HG03457 (cell line): ENCODE measurements around the gene TMEM35A.
"Not testable (repeated sequence)": the region's sequence is repeated elsewhere in the genome, so short reads cannot be mapped to it uniquely, and the experiment has no call there.

Experiments
- ATAC-seq: cut with Tn5 transposase; IDR thresholded peaks from one replicate; pipeline ENCODE4 v1.9.1; 2021; ENCODE audit warnings: moderate number of reproducible peaks; ENCODE audit not compliant: unreplicated experiment

The TMEM35A gene

DNA sequence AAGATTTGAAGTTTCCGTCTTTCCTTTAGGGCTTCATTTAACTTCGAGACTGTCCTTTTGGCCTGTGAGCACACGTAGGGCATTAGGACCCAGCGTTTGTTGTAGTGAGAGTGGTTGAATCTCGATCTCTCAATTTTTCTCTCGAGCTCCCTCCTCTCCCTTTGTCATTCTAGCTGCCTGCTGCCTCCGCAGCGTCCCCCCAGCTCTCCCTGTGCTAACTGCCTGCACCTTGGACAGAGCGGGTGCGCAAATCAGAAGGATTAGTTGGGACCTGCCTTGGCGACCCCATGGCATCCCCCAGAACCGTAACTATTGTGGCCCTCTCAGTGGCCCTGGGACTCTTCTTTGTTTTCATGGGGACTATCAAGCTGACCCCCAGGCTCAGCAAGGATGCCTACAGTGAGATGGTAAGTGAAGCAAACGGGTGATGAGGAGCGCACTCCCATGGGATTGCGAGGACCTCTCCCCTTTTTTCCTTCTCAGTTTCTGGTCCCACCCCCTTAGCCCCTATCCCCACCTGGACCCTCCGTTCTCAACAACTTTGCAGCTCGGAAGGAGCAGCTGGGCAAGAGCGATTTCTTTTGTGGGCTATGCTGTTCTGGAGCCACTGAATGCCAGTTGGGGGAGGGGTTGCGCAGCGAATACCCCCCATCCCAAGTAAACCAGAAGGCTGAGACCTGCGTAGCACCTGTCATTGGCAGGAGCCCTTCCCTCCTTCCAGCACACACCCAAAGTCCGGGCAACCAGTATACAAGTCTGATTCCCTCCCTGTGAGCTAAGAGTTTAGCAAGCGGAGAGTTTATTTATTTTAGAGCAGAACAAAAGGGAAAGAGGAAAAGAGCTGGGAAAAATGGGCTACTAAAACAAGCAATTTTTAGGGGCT is at the start of gene TMEM35A:
TMEM35A (plus strand) TSS at position 164 of the 883 bp plus-strand sequence; CDS start at position 288, 124 bp downstream.
- ATAC-seq: no peak

- ATAC-seq: no peak
These were observed 49.0 kb upstream of the TMEM35A start for GRCh38 chrX:101029665-101030064.

DNA sequence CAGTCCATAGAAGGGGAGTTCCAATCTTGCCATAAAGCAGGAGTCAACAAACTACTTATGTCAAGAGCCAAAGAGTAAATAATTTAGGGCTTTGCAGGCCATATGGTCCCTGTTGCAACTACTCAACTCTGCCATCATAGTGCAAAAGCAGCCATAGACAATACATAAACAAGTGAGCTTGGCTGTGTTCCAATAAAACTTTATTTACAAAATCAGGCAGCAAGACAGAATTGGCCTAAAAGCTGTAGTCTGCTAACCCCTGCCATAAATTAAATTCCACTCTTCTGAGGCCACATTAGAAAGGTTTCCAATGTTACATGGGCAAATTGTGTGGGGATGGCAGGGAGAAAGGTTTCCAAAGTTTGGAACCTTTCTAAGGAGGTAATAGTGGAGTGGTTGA is 41.4 kb upstream of the TMEM35A start:
- ATAC-seq: no peak

GRCh38 chrX:101040197-101040596 is 38.5 kb upstream of the TMEM35A start:
- no peak for ATAC-seq

GRCh38 chrX:101051153-101051548 is 27.5 kb upstream of the TMEM35A start:
- no peak for ATAC-seq

- ATAC-seq: peak; percentile 92
These were observed 27.0 kb upstream of the TMEM35A start, which contains the start of gene TRMT2B for GRCh38 chrX:101051549-101052302. Gene TRMT2B, minus strand, starts transcription at chrX:101052111. Its CDS starts 9,822 bp downstream, at chrX:101042289.

- ATAC-seq: not testable (repeated sequence)
These were observed 22.1 kb upstream of the TMEM35A start for GRCh38 chrX:101056551-101056950.

- ATAC-seq: peak; percentile 86
These were observed 21.5 kb upstream of the TMEM35A start for GRCh38 chrX:101057093-101057714.

- ATAC-seq: no peak
These were observed 16.5 kb upstream of the TMEM35A start for GRCh38 chrX:101062176-101062575.

GRCh38 chrX:101071582-101071981 is 7.1 kb upstream of the TMEM35A start:
- no peak for ATAC-seq

GRCh38 chrX:101079736-101080270 is 1.1 kb downstream of the TMEM35A start:
- ATAC-seq: no peak

DNA sequence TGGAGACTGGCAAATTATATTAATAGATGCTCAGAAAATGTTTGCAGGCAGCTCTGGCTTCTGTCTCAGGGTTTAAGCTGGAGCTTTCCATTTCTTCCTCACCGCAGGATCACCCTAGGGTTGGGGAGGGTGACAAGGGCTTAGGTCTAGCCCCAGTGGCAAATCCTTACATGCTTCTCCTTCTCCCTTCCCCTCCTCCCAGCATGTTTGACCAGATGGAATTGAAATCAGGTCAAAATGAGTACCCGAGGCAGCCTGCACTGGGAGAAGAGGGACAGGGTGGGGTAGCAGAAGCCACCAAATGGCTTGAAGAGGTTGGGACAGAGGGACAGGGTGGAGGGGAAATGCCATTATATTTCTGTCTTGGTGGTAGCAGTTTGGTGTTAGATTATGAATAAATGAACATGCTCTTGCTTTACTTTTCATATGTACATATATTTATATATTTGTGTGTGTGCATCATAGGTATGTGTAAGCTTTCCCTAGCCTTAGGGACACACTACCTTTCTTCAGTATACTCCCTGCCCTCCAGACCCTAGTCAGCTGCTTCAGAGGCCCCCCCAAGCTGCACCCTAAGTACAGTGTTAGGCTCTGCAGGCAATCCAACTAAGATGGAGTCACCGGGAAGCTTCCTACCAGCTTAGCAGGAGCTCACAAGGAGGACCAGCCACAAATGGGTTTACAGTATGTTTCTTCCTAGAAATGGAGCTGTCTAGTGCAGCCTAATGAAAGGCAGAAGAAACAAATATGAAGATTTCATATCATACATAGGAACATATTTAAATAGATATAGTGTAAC is 1.8 kb downstream of the TMEM35A start:
- no peak for ATAC-seq

GRCh38 chrX:101081231-101081630 is 2.6 kb downstream of the TMEM35A start:
- ATAC-seq: no peak

DNA sequence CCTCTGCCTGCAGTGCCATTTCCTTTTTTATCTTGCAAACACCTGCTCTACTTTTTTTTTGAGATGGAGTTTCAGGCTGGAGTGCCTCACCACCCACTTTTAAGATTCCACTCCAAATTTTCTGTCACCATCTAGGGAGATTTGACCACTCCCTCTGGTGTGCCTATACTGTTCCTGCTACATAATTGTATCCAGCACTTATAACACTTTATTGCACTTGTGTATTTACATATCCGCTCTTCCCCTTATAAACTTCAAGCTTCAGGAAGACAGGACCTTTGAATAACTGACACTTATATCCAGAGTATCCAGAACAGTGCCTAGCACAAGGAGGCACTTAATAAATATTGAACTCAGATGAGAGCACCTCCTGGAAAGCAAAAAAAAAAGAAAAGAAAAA is 13.1 kb downstream of the TMEM35A start:
- ATAC-seq: no peak

- peak; percentile 100 for ATAC-seq
These were observed 19.1 kb downstream of the TMEM35A start, which contains the start of gene CENPI for GRCh38 chrX:101097546-101098453. Gene CENPI, plus strand, starts transcription at chrX:101098204. Its CDS starts 2,867 bp downstream, at chrX:101101071.

GRCh38 chrX:101108284-101108683 is 29.6 kb downstream of the TMEM35A start:
- ATAC-seq: no peak

DNA sequence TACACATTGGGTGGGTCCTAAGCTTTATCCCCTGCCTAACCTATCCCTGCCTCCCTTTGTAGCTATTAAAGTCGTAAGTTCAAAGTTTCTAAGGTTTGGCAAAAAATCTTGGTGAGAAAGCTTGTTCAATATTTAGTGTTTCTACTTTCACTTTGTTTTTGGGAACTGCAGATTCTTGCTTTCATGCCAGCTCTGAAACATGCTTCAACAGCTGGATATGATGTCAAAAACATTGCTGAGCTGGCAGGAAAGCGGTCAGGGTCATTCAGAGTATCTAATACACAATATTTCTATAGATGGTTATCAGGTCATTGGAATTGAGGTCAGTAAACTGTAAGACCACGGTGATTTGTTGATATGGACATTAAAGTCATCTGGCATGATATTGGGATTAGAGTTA is 39.0 kb downstream of the TMEM35A start:
- no peak for ATAC-seq

- ATAC-seq: no peak
These were observed 57.6 kb downstream of the TMEM35A start for GRCh38 chrX:101136235-101136634.
